T-helper 1 cell treated with Interleukin-12 subunit alpha and Interleukin-12 subunit beta and Interleukin-4 antibody, amounts not matched to agents 30 μg/mL and 1 μg/mL, for 36 hours (primary cell): ENCODE measurements around the gene CTH.
"Not testable (repeated sequence)": the region's sequence is repeated elsewhere in the genome, so short reads cannot be mapped to it uniquely, and the experiment has no call there.

Source experiments
- H3K27ac Mint-ChIP-seq: one replicate; pipeline ENCODE4 v1.8.0; 2021; ENCODE audit warnings: mild to moderate bottlenecking, mixed read lengths
- H3K27me3 Mint-ChIP-seq: one replicate; pipeline ENCODE4 v1.8.0; 2021; ENCODE audit warnings: low read depth, mixed read lengths
- H3K36me3 Mint-ChIP-seq: one replicate; pipeline ENCODE4 v1.8.0; 2021; ENCODE audit warnings: low read depth, mixed read lengths
- H3K4me1 Mint-ChIP-seq: one replicate; pipeline ENCODE4 v1.8.0; 2021; ENCODE audit warnings: low read depth, mixed read lengths
- H3K4me3 Mint-ChIP-seq: one replicate; pipeline ENCODE4 v1.8.0; 2021; ENCODE audit warnings: mild to moderate bottlenecking, moderate library complexity, mixed read lengths
- H3K9me3 Mint-ChIP-seq: one replicate; pipeline ENCODE4 v1.8.0; 2021; ENCODE audit warnings: mixed read lengths

Gene CTH

GRCh38 chr1:70427976-70428375 lies 16.9 kb downstream of the CTH start:
- Mint-ChIP-seq H3K4me3 (no peak overlapping the region), H3K36me3 (peaks cover 17% of the 10 kb centered on the region), H3K4me1 (peaks cover 11% of the 10 kb centered on the region), H3K9me3 (no peaks in the 10 kb centered on the region), H3K27ac (no peak overlapping the region), H3K27me3 (no peaks in the 10 kb centered on the region)

GRCh38 chr1:70429219-70429618 lies 18.2 kb downstream of the CTH start:
- Mint-ChIP-seq H3K27me3 (no peaks in the 10 kb centered on the region), H3K9me3 (no peaks in the 10 kb centered on the region), H3K36me3 (peaks cover 19% of the 10 kb centered on the region), H3K4me3 (no peak overlapping the region), H3K27ac (no peak overlapping the region), H3K4me1 (peaks cover 11% of the 10 kb centered on the region)

- no peak overlapping the region for H3K4me3 Mint-ChIP-seq
- no peak overlapping the region for H3K27ac Mint-ChIP-seq
- peaks cover 11% of the 10 kb centered on the region for H3K4me1 Mint-ChIP-seq
- H3K9me3 Mint-ChIP-seq = no peaks in the 10 kb centered on the region
- peaks cover 19% of the 10 kb centered on the region for H3K36me3 Mint-ChIP-seq
- H3K27me3 Mint-ChIP-seq = no peaks in the 10 kb centered on the region
Measured at GRCh38 chr1:70429757-70430156, 18.7 kb downstream of the CTH start.

GRCh38 chr1:70431317-70431716 lies 20.2 kb downstream of the CTH start:
- H3K4me3 Mint-ChIP-seq = no peak overlapping the region
- no peaks in the 10 kb centered on the region for H3K9me3 Mint-ChIP-seq
- H3K27me3 Mint-ChIP-seq = no peaks in the 10 kb centered on the region
- H3K4me1 Mint-ChIP-seq = peaks cover 2% of the 10 kb centered on the region
- peaks cover 18% of the 10 kb centered on the region for H3K36me3 Mint-ChIP-seq
- H3K27ac Mint-ChIP-seq = no peak overlapping the region

GRCh38 chr1:70431874-70432273 lies 20.8 kb downstream of the CTH start:
- peaks cover 2% of the 10 kb centered on the region for H3K4me1 Mint-ChIP-seq
- H3K27ac Mint-ChIP-seq = no peak overlapping the region
- no peak overlapping the region for H3K4me3 Mint-ChIP-seq
- no peaks in the 10 kb centered on the region for H3K27me3 Mint-ChIP-seq
- no peaks in the 10 kb centered on the region for H3K9me3 Mint-ChIP-seq
- peaks cover 19% of the 10 kb centered on the region for H3K36me3 Mint-ChIP-seq

GRCh38 chr1:70434253-70434859 lies 23.3 kb downstream of the CTH start:
- H3K27me3 Mint-ChIP-seq = no peaks in the 10 kb centered on the region
- H3K4me1 Mint-ChIP-seq = peaks cover 2% of the 10 kb centered on the region
- no peak overlapping the region for H3K27ac Mint-ChIP-seq
- H3K9me3 Mint-ChIP-seq = no peaks in the 10 kb centered on the region
- H3K4me3 Mint-ChIP-seq = no peak overlapping the region
- peaks cover 18% of the 10 kb centered on the region for H3K36me3 Mint-ChIP-seq

- Mint-ChIP-seq H3K4me1 (peaks cover 2% of the 10 kb centered on the region), H3K27ac (no peak overlapping the region), H3K27me3 (no peaks in the 10 kb centered on the region), H3K36me3 (peaks cover 18% of the 10 kb centered on the region), H3K9me3 (no peaks in the 10 kb centered on the region), H3K4me3 (no peak overlapping the region)
Measured at GRCh38 chr1:70436622-70437251, 25.7 kb downstream of the CTH start.

GRCh38 chr1:70438529-70438928 lies 27.5 kb downstream of the CTH start:
- Mint-ChIP-seq H3K36me3 (peaks cover 10% of the 10 kb centered on the region), H3K4me1 (peaks cover 2% of the 10 kb centered on the region), H3K27ac (peak overlapping the region; percentile 11), H3K4me3 (no peak overlapping the region), H3K9me3 (no peaks in the 10 kb centered on the region), H3K27me3 (no peaks in the 10 kb centered on the region)

GRCh38 chr1:70440642-70441391 lies 29.7 kb downstream of the CTH start:
- no peak overlapping the region for H3K4me3 Mint-ChIP-seq
- H3K9me3 Mint-ChIP-seq = no peaks in the 10 kb centered on the region
- H3K4me1 Mint-ChIP-seq = peaks cover 2% of the 10 kb centered on the region
- H3K36me3 Mint-ChIP-seq = peaks cover 6% of the 10 kb centered on the region
- H3K27me3 Mint-ChIP-seq = no peaks in the 10 kb centered on the region
- no peak overlapping the region for H3K27ac Mint-ChIP-seq

- Mint-ChIP-seq H3K4me1 (peaks cover 2% of the 10 kb centered on the region), H3K9me3 (no peaks in the 10 kb centered on the region), H3K4me3 (no peak overlapping the region), H3K27me3 (no peaks in the 10 kb centered on the region), H3K27ac (no peak overlapping the region), H3K36me3 (peaks cover 6% of the 10 kb centered on the region)
Measured at GRCh38 chr1:70441392-70442035, 30.4 kb downstream of the CTH start.

- peaks cover 2% of the 10 kb centered on the region for H3K4me1 Mint-ChIP-seq
- no peak overlapping the region for H3K27ac Mint-ChIP-seq
- no peak overlapping the region for H3K4me3 Mint-ChIP-seq
- H3K36me3 Mint-ChIP-seq = peaks cover 3% of the 10 kb centered on the region
- H3K27me3 Mint-ChIP-seq = no peaks in the 10 kb centered on the region
- no peaks in the 10 kb centered on the region for H3K9me3 Mint-ChIP-seq
Measured at GRCh38 chr1:70442490-70442889, 31.4 kb downstream of the CTH start.

- Mint-ChIP-seq H3K36me3 (peaks cover under 1% of the 10 kb centered on the region), H3K9me3 (no peaks in the 10 kb centered on the region), H3K4me3 (no peak overlapping the region), H3K27me3 (no peaks in the 10 kb centered on the region), H3K4me1 (peaks cover under 1% of the 10 kb centered on the region), H3K27ac (no peak overlapping the region)
Measured at GRCh38 chr1:70443739-70444138, 32.7 kb downstream of the CTH start.

- H3K36me3 Mint-ChIP-seq = no peaks in the 10 kb centered on the region
- H3K27me3 Mint-ChIP-seq = no peaks in the 10 kb centered on the region
- no peak overlapping the region for H3K4me3 Mint-ChIP-seq
- H3K27ac Mint-ChIP-seq = no peak overlapping the region
- no peaks in the 10 kb centered on the region for H3K4me1 Mint-ChIP-seq
- H3K9me3 Mint-ChIP-seq = no peaks in the 10 kb centered on the region
Measured at GRCh38 chr1:70449049-70449448, 38.0 kb downstream of the CTH start.

GRCh38 chr1:70452164-70452939 lies 41.3 kb downstream of the CTH start:
- not testable (repeated sequence) for H3K9me3 Mint-ChIP-seq, H3K27me3 Mint-ChIP-seq, H3K27ac Mint-ChIP-seq, H3K36me3 Mint-ChIP-seq, H3K4me1 Mint-ChIP-seq, H3K4me3 Mint-ChIP-seq
